HG02623 (cell line): Measurements from ENCODE around the gene LYPD8.

ENCODE experiments used
- ATAC-seq: cut with Tn5 transposase; IDR thresholded peaks from one replicate; pipeline ENCODE4 v1.9.1; 2021; ENCODE audit warnings: moderate library complexity; ENCODE audit not compliant: unreplicated experiment

The LYPD8 gene

GRCh38 chr1:248702714-248703113 lies 52.8 kb downstream of the LYPD8 start, which contains the start of gene OR14I1:
Gene OR14I1, minus strand, starts transcription at chr1:248702766.
- ATAC-seq, result no peak

DNA sequence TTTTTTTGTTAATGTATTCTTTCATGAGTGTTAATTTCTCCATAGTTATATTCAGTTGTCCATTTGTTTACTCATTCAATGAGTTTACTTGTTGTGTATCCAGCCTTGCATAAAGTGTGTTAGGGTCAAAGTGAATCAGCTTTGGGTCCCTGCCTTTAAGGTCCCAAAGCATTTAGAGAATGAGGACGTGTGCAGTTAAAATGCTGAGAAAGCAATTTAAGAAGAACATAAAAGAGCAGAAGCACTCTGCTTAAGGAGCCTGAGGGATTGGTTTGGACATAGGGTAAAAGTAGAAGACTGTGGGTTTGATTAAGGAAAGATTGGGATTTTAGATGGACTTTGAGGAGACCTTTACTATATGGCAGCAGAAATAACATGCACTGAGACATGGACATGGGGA lies 56.5 kb downstream of the LYPD8 start:
- ATAC-seq, result no peak

DNA sequence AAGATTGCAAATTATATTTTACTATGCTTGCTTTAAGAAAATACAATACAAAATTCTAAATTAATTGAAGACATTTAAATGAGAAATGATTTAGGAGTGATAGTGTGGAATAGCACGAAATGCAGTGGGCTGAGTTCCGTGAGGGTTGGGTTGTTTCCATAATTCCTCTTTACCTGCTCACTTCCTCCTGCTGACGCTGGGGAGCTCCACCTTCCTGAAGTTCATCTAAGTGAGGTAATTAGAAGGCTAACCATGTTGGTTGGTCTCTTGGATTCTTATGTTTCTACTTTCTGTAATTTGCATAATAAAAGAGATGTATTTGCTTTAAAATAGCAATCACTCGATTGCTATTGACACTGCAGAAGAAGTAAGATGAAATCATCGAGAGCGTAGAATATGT lies 57.7 kb downstream of the LYPD8 start:
- ATAC-seq, result no peak

DNA sequence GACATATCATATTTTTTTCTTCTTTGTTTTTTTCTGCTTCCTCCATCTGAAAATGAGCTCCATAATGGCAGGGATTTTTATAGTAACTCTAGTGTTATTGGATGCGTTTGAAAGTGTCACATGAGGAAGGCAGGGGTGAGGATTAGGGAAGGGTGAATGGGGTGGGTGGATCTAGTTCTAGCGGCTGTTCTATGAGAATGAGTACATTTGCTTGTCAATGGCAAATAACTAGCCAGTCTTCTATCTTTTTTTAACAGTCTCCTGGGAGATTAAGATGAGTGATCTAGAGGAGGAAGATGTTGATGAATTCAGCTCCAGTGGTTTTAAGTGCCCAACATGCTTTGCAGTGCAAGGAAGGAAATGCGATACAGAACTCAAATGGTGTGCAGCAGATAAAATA lies 58.8 kb downstream of the LYPD8 start:
- ATAC-seq, result no peak

GRCh38 chr1:248696261-248696660 lies 59.3 kb downstream of the LYPD8 start:
- no peak for ATAC-seq

DNA sequence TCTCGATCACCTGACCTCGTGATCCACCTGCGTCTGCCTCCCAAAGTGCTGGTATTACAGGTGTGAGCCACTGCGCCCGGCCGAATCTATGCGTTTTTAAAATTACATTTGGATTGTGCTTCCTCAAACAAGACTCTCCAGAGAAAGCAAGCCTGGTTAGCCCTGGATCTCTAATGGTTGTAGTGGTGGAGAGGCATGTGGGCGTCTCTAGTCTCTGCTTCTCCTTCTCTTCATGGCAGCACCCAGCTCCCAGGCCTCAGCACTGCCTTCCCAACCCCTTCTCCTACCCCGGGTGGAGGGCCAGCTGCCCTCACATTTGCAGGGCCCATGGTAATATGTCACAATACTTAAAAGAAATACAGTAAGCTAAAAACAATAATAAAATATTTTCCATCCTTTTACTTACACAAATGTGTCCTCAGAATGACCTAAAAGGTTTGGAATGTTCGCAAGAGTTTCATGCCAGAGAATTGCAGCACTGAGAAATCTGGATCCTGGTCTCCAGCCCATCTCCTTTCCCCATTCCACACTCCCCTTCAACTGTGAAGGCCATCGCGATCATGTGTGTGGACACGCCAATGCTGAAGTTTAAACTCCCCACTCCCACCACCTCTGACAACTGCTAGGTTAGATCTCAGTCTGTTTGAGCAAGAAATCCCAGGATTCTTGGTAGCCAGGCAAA lies 60.0 kb downstream of the LYPD8 start:
- ATAC-seq, result no peak

DNA sequence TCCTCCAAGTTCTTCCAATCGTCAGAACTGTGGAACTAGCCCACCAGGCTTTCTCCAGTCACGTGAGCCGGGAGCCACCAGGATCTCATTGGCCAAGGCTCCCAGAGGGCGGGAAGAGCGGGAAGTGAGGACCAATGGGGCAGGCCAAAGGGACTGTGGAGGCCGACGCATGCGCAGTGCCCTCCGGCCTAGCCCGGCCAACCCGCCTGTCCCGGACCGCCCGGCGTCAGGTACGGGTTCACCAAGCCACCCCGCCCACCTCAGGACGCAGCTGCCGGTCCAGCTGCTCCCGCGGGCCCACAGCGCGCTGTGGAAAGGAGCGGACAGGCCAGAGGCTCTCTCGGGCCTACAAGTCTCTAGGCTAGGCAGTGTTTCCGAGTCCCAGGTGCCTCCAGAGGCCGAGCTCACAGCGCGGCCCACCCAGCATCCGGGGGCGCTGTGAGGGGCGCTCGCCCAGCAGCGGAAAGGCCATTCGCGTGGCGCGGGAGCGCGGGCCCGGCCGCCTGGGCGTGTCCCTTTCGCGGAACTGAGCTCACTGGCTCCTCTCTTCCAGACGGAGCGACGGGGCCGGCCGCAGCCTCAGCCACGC lies 63.9 kb downstream of the LYPD8 start:
- no peak for ATAC-seq
